Activated effector memory CD4-positive, alpha-beta T cell treated with anti-CD3 and anti-CD28 coated beads, Interleukin-2, amount 50 U/mL, for 16 hours (primary cell): ENCODE data around the gene PPM1N.
A peak's percentile ranks its signal among the peaks of the same experiment; 100 is the strongest.
"Not testable (repeated sequence)": the region's sequence is repeated elsewhere in the genome, so short reads cannot be mapped to it uniquely, and the experiment has no call there.

Experiments
- DNase-seq: peaks from one replicate; pipeline ENCODE4 v3.0.0-alpha.2; 2020

PPM1N gene

DNA sequence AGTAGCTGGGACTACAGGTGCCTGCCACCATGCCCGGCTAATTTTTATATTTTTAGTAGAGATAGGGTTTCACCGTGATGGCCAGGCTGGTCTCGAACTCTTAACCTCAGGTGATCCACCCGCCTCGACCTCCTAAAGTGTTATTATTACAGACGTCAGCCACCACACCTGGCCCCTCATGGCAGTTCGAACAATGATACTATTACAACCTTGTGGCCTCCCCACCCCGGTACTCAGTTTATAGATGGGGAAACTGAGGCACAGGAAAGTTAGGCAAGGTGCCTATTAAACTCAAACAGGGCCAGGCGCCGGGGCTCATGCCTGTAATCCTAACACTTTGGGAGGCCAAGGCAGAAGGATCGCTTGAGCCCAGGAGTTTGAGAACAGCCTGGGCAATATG, 12.1 kb downstream of the PPM1N start:
- not testable (repeated sequence) for DNase-seq

- DNase-seq: no peak
Observed at GRCh38 chr19:45511074-45511473, 12.8 kb downstream of the PPM1N start.

- no peak for DNase-seq
Observed at GRCh38 chr19:45512881-45513483, 14.7 kb downstream of the PPM1N start.

- no peak for DNase-seq
Observed at GRCh38 chr19:45514376-45515051, 16.3 kb downstream of the PPM1N start.

GRCh38 chr19:45515081-45515624, 16.9 kb downstream of the PPM1N start:
- DNase-seq: peak; percentile 79

GRCh38 chr19:45515807-45516401, 17.7 kb downstream of the PPM1N start:
- no peak for DNase-seq

DNA sequence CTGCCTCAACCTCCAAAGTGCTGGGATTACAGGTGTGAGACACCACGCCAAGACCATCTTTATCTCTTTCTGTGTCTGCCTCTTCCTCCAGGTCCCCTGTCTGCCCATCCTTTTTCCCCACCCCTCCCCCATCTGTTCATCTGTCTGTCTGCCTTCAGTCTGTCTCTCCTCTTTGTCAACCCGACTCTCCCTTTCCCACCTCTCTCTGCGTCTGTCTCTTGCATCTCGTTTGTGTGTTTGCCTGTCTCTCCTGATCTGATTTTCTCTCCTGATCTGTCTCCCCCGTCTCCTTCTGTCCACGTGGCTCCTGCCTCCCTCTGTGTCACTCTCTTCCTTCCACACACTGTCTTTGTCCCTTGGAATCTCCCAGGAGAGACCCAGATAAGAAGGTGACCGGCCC, 19.0 kb downstream of the PPM1N start:
- DNase-seq: no peak

GRCh38 chr19:45517641-45518468, 19.6 kb downstream of the PPM1N start:
- DNase-seq: no peak

DNA sequence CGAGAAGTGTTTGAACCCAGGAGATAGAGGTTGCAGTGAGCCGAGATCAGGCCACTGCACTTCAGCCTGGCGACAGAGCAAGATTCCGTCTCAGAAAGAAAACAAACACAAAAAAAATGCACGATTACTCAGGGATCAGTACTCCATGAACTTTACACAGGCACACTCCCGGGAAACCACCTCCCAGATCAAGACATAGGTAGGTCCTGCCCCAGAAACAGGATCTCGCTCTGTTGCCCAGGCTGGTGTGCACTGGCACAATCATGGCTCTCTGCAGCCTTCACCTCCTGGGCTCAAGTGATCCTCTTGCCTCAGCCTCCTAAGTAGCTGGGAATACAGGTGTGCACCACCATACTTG, 20.2 kb downstream of the PPM1N start:
- DNase-seq: no peak

GRCh38 chr19:45522010-45522941, 24.0 kb downstream of the PPM1N start:
- DNase-seq: no peak

DNA sequence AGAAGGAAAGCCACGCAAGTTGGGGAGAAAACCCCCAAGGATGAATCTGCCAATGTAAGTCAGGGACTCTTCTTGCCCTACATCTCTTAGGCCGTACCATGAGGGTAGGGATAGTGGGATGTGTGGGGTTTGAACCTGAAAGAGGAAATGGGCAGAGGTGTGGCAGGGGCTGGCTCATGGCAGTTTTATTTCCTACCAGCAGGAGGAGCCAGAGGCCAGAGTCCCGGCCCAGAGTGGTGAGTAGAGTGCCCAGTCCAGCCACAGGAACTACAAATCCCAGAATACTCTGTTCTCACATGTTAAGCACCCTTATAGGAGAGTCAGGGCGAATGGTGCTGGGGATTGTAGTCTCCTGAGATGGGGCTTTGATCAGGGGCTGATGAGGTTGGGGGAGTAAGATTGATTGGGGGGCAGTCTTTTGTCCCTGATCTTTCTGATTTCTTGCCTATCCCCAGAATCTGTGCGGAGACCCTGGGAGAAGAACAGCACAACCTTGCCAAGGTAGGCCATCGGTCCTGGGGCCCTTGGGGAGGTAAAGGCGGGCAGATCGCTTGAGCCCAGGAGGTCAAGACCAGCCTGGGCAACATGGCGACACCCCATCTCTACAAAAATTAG, 25.5 kb downstream of the PPM1N start:
- peak; percentile 88 for DNase-seq

DNA sequence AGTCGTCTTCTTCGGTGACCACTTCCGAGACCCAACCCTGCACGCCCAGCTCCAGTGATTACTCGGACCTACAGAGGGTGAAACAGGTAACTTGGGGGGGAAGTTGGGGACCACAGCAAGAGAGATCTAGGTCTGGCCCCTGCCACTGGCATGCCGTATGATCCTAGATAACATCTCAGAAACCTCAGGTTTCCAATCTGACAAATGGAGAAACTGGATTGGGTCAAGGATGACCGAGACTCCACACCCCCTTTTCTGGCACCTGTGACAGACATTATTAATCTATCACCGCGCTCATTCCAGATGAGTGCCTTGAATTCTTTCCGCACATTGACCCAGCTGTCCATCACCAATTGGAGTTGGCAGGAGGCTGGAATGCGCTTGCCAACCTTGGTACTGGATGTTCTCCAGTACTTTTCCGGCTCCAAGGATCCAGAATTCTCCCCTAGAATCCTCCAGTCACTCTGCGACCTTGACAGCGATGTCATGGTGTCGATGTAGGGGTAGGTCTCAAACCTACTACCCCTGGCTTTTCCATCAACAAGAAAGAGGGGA, 26.4 kb downstream of the PPM1N start:
- no peak for DNase-seq

GRCh38 chr19:45526143-45526542, 27.9 kb downstream of the PPM1N start:
- no peak for DNase-seq

DNA sequence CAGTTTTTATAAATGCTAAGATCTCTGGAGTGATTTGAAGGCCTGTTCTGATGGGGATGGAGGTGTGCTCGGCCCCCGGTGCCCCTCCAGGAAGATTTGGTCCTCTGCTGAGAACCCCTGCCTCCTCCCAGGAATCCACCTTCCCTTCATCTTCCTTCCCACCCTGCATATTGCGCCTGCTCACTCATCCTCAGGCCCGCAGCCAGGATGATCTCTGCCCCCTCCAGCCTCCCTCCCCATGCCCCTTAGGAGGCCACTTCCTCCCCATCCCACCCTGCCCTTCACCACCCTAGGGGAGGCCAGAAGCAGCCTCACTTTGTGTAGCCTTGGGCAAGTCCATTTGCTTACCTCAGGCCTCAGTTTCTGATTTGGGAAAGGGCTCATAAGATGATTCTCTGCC, 28.7 kb downstream of the PPM1N start:
- DNase-seq: no peak

DNA sequence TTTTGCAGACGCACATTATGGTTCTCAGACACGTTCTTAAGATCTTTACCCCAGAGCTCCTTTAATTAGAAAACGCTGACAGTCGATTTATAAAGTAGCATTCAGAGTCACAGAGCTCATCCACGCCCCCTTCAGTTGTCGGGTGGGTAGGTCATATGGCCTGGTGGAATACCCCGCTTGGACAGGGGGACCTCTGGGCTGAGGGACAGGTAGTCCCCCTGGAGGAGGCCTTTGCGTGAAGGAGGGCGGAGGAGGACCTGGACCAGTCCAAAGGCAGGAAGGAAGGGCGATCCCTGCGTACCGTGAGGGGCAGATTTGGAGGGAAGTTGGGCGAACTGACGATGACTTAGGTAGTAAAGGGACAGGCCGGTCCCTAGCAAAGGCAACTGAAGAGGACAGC, 29.5 kb downstream of the PPM1N start:
- no peak for DNase-seq

GRCh38 chr19:45528149-45528743, 30.0 kb downstream of the PPM1N start:
- DNase-seq: no peak

GRCh38 chr19:45528744-45529419, 30.6 kb downstream of the PPM1N start:
- no peak for DNase-seq

DNA sequence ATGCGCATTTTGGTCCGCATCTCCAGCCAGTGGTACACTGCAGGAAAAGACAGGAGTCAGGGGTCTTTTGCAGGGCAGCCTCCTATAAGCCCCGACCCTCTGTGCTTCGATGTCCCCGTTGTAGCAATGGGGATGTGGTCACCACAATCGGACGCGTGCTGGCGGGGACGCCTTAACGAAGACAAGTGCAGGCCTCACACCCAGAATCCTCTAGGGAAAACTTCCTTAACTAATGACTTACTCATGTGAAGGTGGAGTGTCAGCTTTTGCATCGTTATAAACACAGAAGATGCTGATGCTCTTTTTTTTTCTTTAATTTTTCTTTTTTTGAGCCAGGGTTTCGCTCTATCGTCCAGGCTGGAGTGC, 31.2 kb downstream of the PPM1N start:
- no peak for DNase-seq

DNA sequence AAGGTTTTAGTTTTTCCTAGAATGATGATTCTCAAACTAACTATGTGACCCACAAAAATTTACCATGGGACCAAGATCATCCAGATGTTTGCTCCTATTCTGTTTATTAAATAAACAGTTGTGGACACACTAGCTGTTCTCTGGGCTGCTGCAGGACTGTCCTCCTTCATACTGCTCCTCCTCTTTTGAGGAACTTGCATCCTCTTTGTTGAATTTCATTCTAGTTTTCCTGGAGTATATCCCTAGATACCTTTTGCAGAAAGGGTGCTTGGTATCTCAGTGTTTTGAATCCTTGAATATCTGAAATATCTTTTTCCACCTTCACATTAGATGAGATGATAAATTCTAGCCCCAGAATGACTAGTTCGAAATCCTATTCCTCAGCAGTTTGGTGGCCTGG, 33.1 kb downstream of the PPM1N start:
- no peak for DNase-seq

GRCh38 chr19:45539459-45539858, 41.2 kb downstream of the PPM1N start:
- DNase-seq: no peak
